Activated CD8-positive, alpha-beta T cell treated with anti-CD3 and anti-CD28 coated beads, Interleukin-2, amount 10 ng/mL, durations not matched to agents 7 days and 5 days (primary cell): ENCODE measurements around the gene KCNF1. TPM values are rescaled to one million over a fixed set of nuclear protein-coding genes. Genes with fewer than 3 reads are reported as not detected.
"Not testable (repeated sequence)": the region's sequence is repeated elsewhere in the genome, so short reads cannot be mapped to it uniquely, and the experiment has no call there.

Experiments used
- ATAC-seq: fragments of 150-1000 bp; cut with Tn5 transposase; one replicate; pipeline ENCODE4 v1.10.0; 2021; ENCODE audit warnings: moderate library complexity
- CTCF ChIA-PET: fragments of 350-600 bp; sonication (Branson Sonifier 250); formaldehyde crosslinking; loops from one replicate; lab custom pipeline; 2021; ENCODE audit warnings: antibody characterized with exemption; lab: Charles Lee
- POLR2A ChIA-PET: fragments of 350-600 bp; sonication (Branson Sonifier 250); formaldehyde crosslinking; loops from one replicate; lab custom pipeline; 2021; ENCODE audit warnings: antibody characterized with exemption; lab: Charles Lee
- DNase-seq: peaks from one replicate; pipeline ENCODE4 v3.0.0-alpha.2; 2020
- H3K27ac Mint-ChIP-seq: one replicate; pipeline ENCODE4 v1.8.0; 2021; ENCODE audit warnings: mild to moderate bottlenecking, mixed read lengths
- H3K27me3 Mint-ChIP-seq: one replicate; pipeline ENCODE4 v1.8.0; 2021; ENCODE audit warnings: low read depth, mixed read lengths
- H3K36me3 Mint-ChIP-seq: one replicate; pipeline ENCODE4 v1.8.0; 2021; ENCODE audit warnings: low read depth, mixed read lengths
- H3K4me1 Mint-ChIP-seq: one replicate; pipeline ENCODE4 v1.8.0; 2021; ENCODE audit warnings: low read depth, mixed read lengths
- H3K4me3 Mint-ChIP-seq: one replicate; pipeline ENCODE4 v1.8.0; 2021; ENCODE audit warnings: mild to moderate bottlenecking, mixed read lengths
- H3K9me3 Mint-ChIP-seq: one replicate; pipeline ENCODE4 v1.8.0; 2022; ENCODE audit warnings: mixed read lengths; ENCODE audit not compliant: insufficient read depth
- total RNA-seq, 2 experiments: library from RNA; stranded (reverse); gene quantifications; one replicate each; pipeline ENCODE4 v1.2.3, GENCODE V29; 2021

KCNF1 gene
- total RNA-seq, 2 experiments from 2014 or later, result not detected

GRCh38 chr2:10956006-10956790 is 44.5 kb downstream of the KCNF1 start:
- Mint-ChIP-seq H3K4me1 (no peaks in the 10 kb centered on the region), H3K27ac (no peak overlapping the region)
- POLR2A ChIA-PET, result no interaction called here

DNA sequence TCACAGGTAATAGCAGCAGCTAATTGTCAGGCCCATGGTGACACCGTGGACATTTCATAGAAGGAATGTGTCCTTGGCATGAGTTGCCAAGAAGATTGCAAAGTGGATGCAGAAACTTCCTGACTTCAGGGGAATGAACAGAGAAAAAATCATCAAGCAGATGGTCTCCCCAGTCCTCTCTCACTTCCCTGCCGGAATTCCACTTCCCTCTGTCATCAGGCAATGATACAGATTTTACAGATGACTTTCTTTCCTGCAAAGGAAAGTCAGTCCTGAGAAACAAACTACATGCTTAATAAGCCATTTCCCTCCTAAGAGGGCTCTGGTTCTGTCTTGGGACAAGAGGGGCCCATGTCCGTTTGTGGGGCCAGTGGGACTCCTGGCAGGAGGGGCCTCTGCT is 45.7 kb downstream of the KCNF1 start:
- H3K4me1 Mint-ChIP-seq, result no peaks in the 10 kb centered on the region
- H3K27ac Mint-ChIP-seq, result no peak overlapping the region
- ChIA-PET CTCF (no interaction called here), POLR2A (no interaction called here)
- DNase-seq (no peak), ATAC-seq (no peak)
- peaks cover 4% of the 10 kb centered on the region for H3K9me3 Mint-ChIP-seq
- peaks cover 7% of the 10 kb centered on the region for H3K36me3 Mint-ChIP-seq
- peaks cover 18% of the 10 kb centered on the region for H3K27me3 Mint-ChIP-seq
- H3K4me3 Mint-ChIP-seq, result no peak overlapping the region

More at GRCh38 chr2:10956006-10956790, 44.5 kb downstream of the KCNF1 start:
- ATAC-seq (no peak), DNase-seq (no peak)
- CTCF ChIA-PET, result no interaction called here
- H3K9me3 Mint-ChIP-seq, result peaks cover 4% of the 10 kb centered on the region
- H3K36me3 Mint-ChIP-seq, result peaks cover 7% of the 10 kb centered on the region
- no peak overlapping the region for H3K4me3 Mint-ChIP-seq
- H3K27me3 Mint-ChIP-seq, result peaks cover 20% of the 10 kb centered on the region

GRCh38 chr2:10958452-10958851 is 46.7 kb downstream of the KCNF1 start:
- H3K27me3 Mint-ChIP-seq, result peaks cover 18% of the 10 kb centered on the region
- H3K4me3 Mint-ChIP-seq, H3K9me3 Mint-ChIP-seq, H3K27ac Mint-ChIP-seq, H3K36me3 Mint-ChIP-seq, POLR2A ChIA-PET, H3K4me1 Mint-ChIP-seq, DNase-seq, CTCF ChIA-PET, ATAC-seq: not testable (repeated sequence)

GRCh38 chr2:10960606-10961489 is 49.1 kb downstream of the KCNF1 start:
- ChIA-PET POLR2A (no interaction called here), CTCF (no interaction called here)
- H3K27ac Mint-ChIP-seq, result no peak overlapping the region
- H3K27me3 Mint-ChIP-seq, result peaks cover 21% of the 10 kb centered on the region
- no peaks in the 10 kb centered on the region for H3K36me3 Mint-ChIP-seq
- no peak overlapping the region for H3K4me3 Mint-ChIP-seq
- H3K4me1 Mint-ChIP-seq, result no peaks in the 10 kb centered on the region
- DNase-seq (no peak), ATAC-seq (no peak)
- no peaks in the 10 kb centered on the region for H3K9me3 Mint-ChIP-seq

- H3K27ac Mint-ChIP-seq, result no peak overlapping the region
- H3K9me3 Mint-ChIP-seq, result no peaks in the 10 kb centered on the region
- ChIA-PET POLR2A (no interaction called here), CTCF (no interaction called here)
- DNase-seq (no peak), ATAC-seq (no peak)
- H3K36me3 Mint-ChIP-seq, result no peaks in the 10 kb centered on the region
- H3K4me3 Mint-ChIP-seq, result no peak overlapping the region
- no peaks in the 10 kb centered on the region for H3K4me1 Mint-ChIP-seq
- H3K27me3 Mint-ChIP-seq, result peaks cover 21% of the 10 kb centered on the region
Observed at GRCh38 chr2:10961490-10961875, 49.7 kb downstream of the KCNF1 start.

- DNase-seq (no peak), ATAC-seq (no peak)
- no peak overlapping the region for H3K27ac Mint-ChIP-seq
- no peaks in the 10 kb centered on the region for H3K4me1 Mint-ChIP-seq
- ChIA-PET CTCF (no interaction called here), POLR2A (no interaction called here)
- peaks cover 19% of the 10 kb centered on the region for H3K27me3 Mint-ChIP-seq
- no peak overlapping the region for H3K4me3 Mint-ChIP-seq
- no peaks in the 10 kb centered on the region for H3K9me3 Mint-ChIP-seq
- H3K36me3 Mint-ChIP-seq, result no peaks in the 10 kb centered on the region
Observed at GRCh38 chr2:10962004-10962403, 50.3 kb downstream of the KCNF1 start.

- H3K36me3 Mint-ChIP-seq, result no peaks in the 10 kb centered on the region
- H3K4me3 Mint-ChIP-seq, result no peak overlapping the region
- H3K27ac Mint-ChIP-seq, result no peak overlapping the region
- H3K4me1 Mint-ChIP-seq, result no peaks in the 10 kb centered on the region
- H3K27me3 Mint-ChIP-seq, result peaks cover 12% of the 10 kb centered on the region
- CTCF ChIA-PET, result interaction anchor here (0.8 kb wide), 1 partner anchor 131 kb away, joined by 4 read pairs; no protein-coding TSS in a partner anchor
- no peak for ATAC-seq
- H3K9me3 Mint-ChIP-seq, result no peaks in the 10 kb centered on the region
- POLR2A ChIA-PET, result no interaction called here
- DNase-seq, result no peak
Observed at GRCh38 chr2:10963155-10963554, 51.4 kb downstream of the KCNF1 start.

Other genes with a start within 250 kb of the KCNF1 start
- 10 to 100 TPM; 24.6 to 29.9 TPM for gene NOL10, start 222.0 kb upstream of the KCNF1 start, total RNA-seq
- not detected for gene ATP6V1C2, start 190.3 kb upstream of the KCNF1 start, total RNA-seq
- 100 to 1,000 TPM; 131 to 138 TPM for gene PDIA6, start 99.1 kb upstream of the KCNF1 start, total RNA-seq
- gene SLC66A3, start 243.5 kb downstream of the KCNF1 start, total RNA-seq, result 10 to 100 TPM; 14.3 to 16.9 TPM